ENCODE data around the gene POLR3G. TPM values are rescaled to one million over a fixed set of nuclear protein-coding genes. Genes with fewer than 3 reads are reported as not detected.
A peak's percentile ranks its signal among the peaks of the same experiment; 100 is the strongest.

The POLR3G gene
- total RNA-seq (1 to 10 TPM; 1.1 to 5.8 (median 2.6) TPM), polyA plus RNA-seq (1 to 10 TPM in 2 of 3 donors, under 1 TPM in 1; 0.46 to 2.4 (median 1.8) TPM)

GRCh38 chr5:90474235-90475107, at the start of gene POLR3G, which contains the start of gene MBLAC2:
Gene POLR3G, plus strand, starts transcription at chr5:90474864. Its CDS starts 10,704 bp downstream, at chr5:90485568.
Gene MBLAC2, minus strand, starts transcription at chr5:90474771. Its CDS starts 479 bp downstream, at chr5:90474292.
- peak; percentile 96 for DNase-seq
- Histone ChIP-seq H3K27me3 (no peaks in the 10 kb centered on the region), H3K4me1 (peaks cover 0 to 28% (median 23%) of the 10 kb centered on the region in 4 donors), H3K9me3 (no peaks in the 10 kb centered on the region), H3K27ac (peak within 1 kb of the TSS; percentile 77 to 83 (median 80)), H3K36me3 (no peaks in the 10 kb centered on the region), H3K4me3 (peak within 1 kb of the TSS; percentile 70 to 85 (median 80))
- TF ChIP-seq EP300 (IDR thresholded peaks at IDR 0.05) (no peak), CTCF (IDR thresholded peaks at IDR 0.05) (peak; percentile 50 to 65 (median 62)), POLR2A (IDR thresholded peaks at IDR 0.05) (peak; percentile 50 to 66), POLR2AphosphoS5 (IDR thresholded peaks at IDR 0.05) (peak; percentile 86 to 95 (median 87))
- WGBS, 2 donors, result 0% methylated on average over 73 of the region's 73 CpGs
- intact Hi-C loops (cut with DNase I), result loop anchor here (1.0 to 2.0 kb wide), 3 partner anchors 34 to 64 kb away; partner anchors contain the start of gene LYSMD3

- no peak overlapping the region for H3K27ac ChIP-seq
- WGBS, 2 donors, result 51 to 76% methylated on average over 5 of the region's 5 CpGs
- no peak overlapping the region for H3K4me3 ChIP-seq
- H3K4me1 ChIP-seq, result no peaks in the 10 kb centered on the region
- no peaks in the 10 kb centered on the region for H3K27me3 ChIP-seq
- no peaks in the 10 kb centered on the region for H3K36me3 ChIP-seq
- no peak for TF ChIP-seq POLR2A (IDR thresholded peaks at IDR 0.05)
- no peak for TF ChIP-seq POLR2AphosphoS5 (IDR thresholded peaks at IDR 0.05)
- TF ChIP-seq CTCF (IDR thresholded peaks at IDR 0.05), result peak in 3 of 4 experiments; percentile 25 to 54 (median 28)
- TF ChIP-seq EP300 (IDR thresholded peaks at IDR 0.05), result no peak
- no peak for DNase-seq
- H3K9me3 ChIP-seq, result no peaks in the 10 kb centered on the region
- intact Hi-C loops (cut with DNase I), result no loop called here
Measured at GRCh38 chr5:90434116-90434714, 40.4 kb upstream of the POLR3G start.

GRCh38 chr5:90437663-90438062, 37.0 kb upstream of the POLR3G start:
- no peaks in the 10 kb centered on the region for H3K9me3 ChIP-seq
- H3K27me3 ChIP-seq, result no peaks in the 10 kb centered on the region
- no peaks in the 10 kb centered on the region for H3K36me3 ChIP-seq
- no peaks in the 10 kb centered on the region for H3K4me1 ChIP-seq
- intact Hi-C loops (cut with DNase I), result no loop called here
- DNase-seq, result no peak
- no peak overlapping the region for H3K27ac ChIP-seq
- no peak overlapping the region for H3K4me3 ChIP-seq
- TF ChIP-seq POLR2A (IDR thresholded peaks at IDR 0.05), result no peak
- TF ChIP-seq POLR2AphosphoS5 (IDR thresholded peaks at IDR 0.05), result no peak
- no peak for TF ChIP-seq CTCF (IDR thresholded peaks at IDR 0.05)
- no peak for TF ChIP-seq EP300 (IDR thresholded peaks at IDR 0.05)

- Histone ChIP-seq H3K9me3 (no peaks in the 10 kb centered on the region), H3K4me3 (no peak overlapping the region), H3K36me3 (no peaks in the 10 kb centered on the region), H3K27ac (no peak overlapping the region), H3K27me3 (no peaks in the 10 kb centered on the region), H3K4me1 (no peaks in the 10 kb centered on the region)
- WGBS, 2 donors, result 23 to 64% methylated on average over 1 of the region's 1 CpG
- no peak for TF ChIP-seq POLR2AphosphoS5 (IDR thresholded peaks at IDR 0.05)
- TF ChIP-seq POLR2A (IDR thresholded peaks at IDR 0.05), result no peak
- TF ChIP-seq CTCF (IDR thresholded peaks at IDR 0.05), result no peak
- no peak for TF ChIP-seq EP300 (IDR thresholded peaks at IDR 0.05)
- no peak for DNase-seq
- intact Hi-C loops (cut with DNase I), result no loop called here
Measured at GRCh38 chr5:90438100-90438499, 36.6 kb upstream of the POLR3G start.
